MCF 10A (cell line): ENCODE results near the gene RAP2B. TPM values are rescaled to one million over a fixed set of nuclear protein-coding genes. Genes with fewer than 3 reads are reported as not detected.

Experiments
- BruUV-seq: library from RNA; stranded (reverse); fragments of 400-500 nt; replicated peaks from 2 replicates; lab custom pipeline; 2021; lab: Mats Ljungman, UMichigan
- CTCF ChIA-PET: fragments of 300-600 bp; sonication (Branson Sonifier 250); formaldehyde crosslinking; extraction: SDS; loops from one replicate; lab custom pipeline; 2021; ENCODE audit warnings: antibody characterized with exemption, inconsistent platforms; lab: Yijun Ruan, JAX
- POLR2A ChIA-PET: fragments of 300-600, 350-650 bp; sonication (Branson Sonifier 250); formaldehyde crosslinking; extraction: SDS; loops from one replicate; lab custom pipeline; 2020; ENCODE audit warnings: antibody characterized with exemption, inconsistent platforms; lab: Yijun Ruan, JAX
- DNase-seq: peaks from one replicate; pipeline ENCODE4 v3.0.0-alpha.2; 2018; ENCODE audit not compliant: unreplicated experiment
- H3K27ac Mint-ChIP-seq: one replicate; pipeline ENCODE4 v1.8.0; 2022; ENCODE audit warnings: mild to moderate bottlenecking, low read depth, mixed read lengths; ENCODE audit not compliant: unreplicated experiment
- H3K27me3 Mint-ChIP-seq: one replicate; pipeline ENCODE4 v1.8.0; 2022; ENCODE audit warnings: mixed read lengths; ENCODE audit not compliant: insufficient read depth, unreplicated experiment
- H3K36me3 Mint-ChIP-seq: one replicate; pipeline ENCODE4 v1.8.0; 2022; ENCODE audit warnings: mild to moderate bottlenecking, moderate library complexity, mixed read lengths; ENCODE audit not compliant: insufficient read depth, unreplicated experiment
- H3K4me1 Mint-ChIP-seq: one replicate; pipeline ENCODE4 v1.8.0; 2022; ENCODE audit warnings: mixed read lengths; ENCODE audit not compliant: insufficient read depth, unreplicated experiment
- H3K4me3 Mint-ChIP-seq: one replicate; pipeline ENCODE4 v1.8.0; 2022; ENCODE audit warnings: mild to moderate bottlenecking, moderate library complexity, mixed read lengths; ENCODE audit not compliant: unreplicated experiment
- H3K9me3 Mint-ChIP-seq: one replicate; pipeline ENCODE4 v1.8.0; 2022; ENCODE audit warnings: mixed read lengths; ENCODE audit not compliant: unreplicated experiment
- intact Hi-C: fragments of 100-400 bp; cut with micrococcal nuclease; formaldehyde crosslinking; loops from 2 replicates; pipeline ENCODE4 v1.14.1; 2022
- total RNA-seq: library from RNA; stranded (reverse); gene quantifications from 2 replicates; pipeline ENCODE4 v1.2.3, GENCODE V29; 2022
- TF ChIP-seq, protein P1 (sequence below): fragments of 200-600 bp; IDR thresholded peaks from one replicate; pipeline ENCODE4 v1.8.0; 2022; ENCODE audit warnings: antibody characterized with exemption, mild to moderate bottlenecking; ENCODE audit not compliant: unreplicated experiment

The RAP2B gene
- total RNA-seq, 1 experiment from 2014 or later, result 19.3 TPM

GRCh38 chr3:153215497-153215896 lies 53.5 kb downstream of the RAP2B start:
- CTCF ChIA-PET, result no interaction called here
- BruUV-seq, result no TSS peak
- Mint-ChIP-seq H3K36me3 (no peaks in the 10 kb centered on the region), H3K4me1 (peaks cover 5% of the 10 kb centered on the region), H3K9me3 (no peaks in the 10 kb centered on the region), H3K4me3 (no peak overlapping the region), H3K27ac (no peak overlapping the region), H3K27me3 (no peaks in the 10 kb centered on the region)
- TF ChIP-seq, protein P1, sequence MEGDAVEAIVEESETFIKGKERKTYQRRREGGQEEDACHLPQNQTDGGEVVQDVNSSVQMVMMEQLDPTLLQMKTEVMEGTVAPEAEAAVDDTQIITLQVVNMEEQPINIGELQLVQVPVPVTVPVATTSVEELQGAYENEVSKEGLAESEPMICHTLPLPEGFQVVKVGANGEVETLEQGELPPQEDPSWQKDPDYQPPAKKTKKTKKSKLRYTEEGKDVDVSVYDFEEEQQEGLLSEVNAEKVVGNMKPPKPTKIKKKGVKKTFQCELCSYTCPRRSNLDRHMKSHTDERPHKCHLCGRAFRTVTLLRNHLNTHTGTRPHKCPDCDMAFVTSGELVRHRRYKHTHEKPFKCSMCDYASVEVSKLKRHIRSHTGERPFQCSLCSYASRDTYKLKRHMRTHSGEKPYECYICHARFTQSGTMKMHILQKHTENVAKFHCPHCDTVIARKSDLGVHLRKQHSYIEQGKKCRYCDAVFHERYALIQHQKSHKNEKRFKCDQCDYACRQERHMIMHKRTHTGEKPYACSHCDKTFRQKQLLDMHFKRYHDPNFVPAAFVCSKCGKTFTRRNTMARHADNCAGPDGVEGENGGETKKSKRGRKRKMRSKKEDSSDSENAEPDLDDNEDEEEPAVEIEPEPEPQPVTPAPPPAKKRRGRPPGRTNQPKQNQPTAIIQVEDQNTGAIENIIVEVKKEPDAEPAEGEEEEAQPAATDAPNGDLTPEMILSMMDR, result no peak
- POLR2A ChIA-PET, result no interaction called here
- no peak for DNase-seq
- intact Hi-C loops, result no loop called here

- intact Hi-C loops, result no loop called here
- TF ChIP-seq, protein P1, result no peak
- BruUV-seq, result no TSS peak
- no peak for DNase-seq
- H3K36me3 Mint-ChIP-seq, result no peaks in the 10 kb centered on the region
- ChIA-PET POLR2A (no interaction called here), CTCF (interaction anchor here (1.9 kb wide), 1 partner anchor 75 kb away, joined by 6 read pairs; no protein-coding TSS in a partner anchor)
- H3K4me1 Mint-ChIP-seq, result peaks cover 6% of the 10 kb centered on the region
- H3K4me3 Mint-ChIP-seq, result no peak overlapping the region
- no peak overlapping the region for H3K27ac Mint-ChIP-seq
- H3K9me3 Mint-ChIP-seq, result no peaks in the 10 kb centered on the region
- H3K27me3 Mint-ChIP-seq, result no peaks in the 10 kb centered on the region
Observed at GRCh38 chr3:153215966-153216365, 53.9 kb downstream of the RAP2B start.

GRCh38 chr3:153216928-153217327 lies 54.9 kb downstream of the RAP2B start:
- H3K4me3 Mint-ChIP-seq, result no peak overlapping the region
- DNase-seq, result no peak
- H3K36me3 Mint-ChIP-seq, result no peaks in the 10 kb centered on the region
- no TSS peak for BruUV-seq
- no peaks in the 10 kb centered on the region for H3K27me3 Mint-ChIP-seq
- no peak overlapping the region for H3K27ac Mint-ChIP-seq
- POLR2A ChIA-PET, result no interaction called here
- TF ChIP-seq, protein P1, result no peak
- intact Hi-C loops, result no loop called here
- H3K9me3 Mint-ChIP-seq, result no peaks in the 10 kb centered on the region
- CTCF ChIA-PET, result interaction anchor here (0.5 to 1.9 kb wide), 3 partner anchors 47 to 74 kb away, joined by 3 to 6 read pairs (median 4); no protein-coding TSS in a partner anchor
- H3K4me1 Mint-ChIP-seq, result peaks cover 14% of the 10 kb centered on the region

DNA sequence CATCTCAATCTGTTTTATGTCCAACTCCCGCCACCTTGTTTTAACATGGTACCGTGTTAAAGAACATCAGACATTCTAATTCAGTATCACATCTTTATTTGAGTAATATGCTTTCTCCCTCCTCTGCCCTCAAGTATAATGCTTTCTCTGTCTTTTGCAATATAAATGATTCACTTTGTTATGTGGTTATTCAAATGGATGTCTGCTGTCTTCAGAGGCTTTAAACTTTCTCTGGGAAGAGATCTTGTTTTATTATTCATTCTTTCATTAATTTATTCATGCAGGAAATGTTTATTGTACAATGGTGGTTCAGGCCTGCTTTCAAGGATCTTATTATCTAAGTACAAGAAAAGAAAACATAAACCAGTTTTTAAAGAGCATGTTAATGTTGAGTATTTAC lies 57.1 kb downstream of the RAP2B start:
- Mint-ChIP-seq H3K4me3 (no peak overlapping the region), H3K36me3 (no peaks in the 10 kb centered on the region), H3K27ac (no peak overlapping the region), H3K27me3 (no peaks in the 10 kb centered on the region), H3K9me3 (no peaks in the 10 kb centered on the region), H3K4me1 (peaks cover 17% of the 10 kb centered on the region)
- no TSS peak for BruUV-seq
- TF ChIP-seq, protein P1, result no peak
- no peak for DNase-seq
- ChIA-PET POLR2A (no interaction called here), CTCF (no interaction called here)
- intact Hi-C loops, result no loop called here
